ENCODE measurements around the gene MCC. TPM values are rescaled to one million over a fixed set of nuclear protein-coding genes. Genes with fewer than 3 reads are reported as not detected.

Gene MCC
- total RNA-seq, 1 donor from 2014 or later, result 29.4 TPM

GRCh38 chr5:113379936-113380806 is 108.1 kb downstream of the MCC start:
- intact Hi-C loops (cut with DNase I), result loop anchor here (5.0 kb wide), 1 partner anchor 132 kb away; the partner anchor contains the start of gene YTHDC2
- no peak for DNase-seq
- peak; percentile 42 for ATAC-seq (ENCODE audit: poor library complexity)

- no peak for DNase-seq
- intact Hi-C loops (cut with DNase I), result loop anchor here (5.0 kb wide), 1 partner anchor 133 kb away; the partner anchor contains the start of gene YTHDC2
- peak; percentile 62 for ATAC-seq (ENCODE audit: poor library complexity)
These were observed 109.2 kb downstream of the MCC start for GRCh38 chr5:113378959-113379541.

GRCh38 chr5:113378514-113378913 is 109.7 kb downstream of the MCC start:
- intact Hi-C loops (cut with DNase I), result loop anchor here (5.0 kb wide), 1 partner anchor 134 kb away; the partner anchor contains the start of gene YTHDC2
- no peak for DNase-seq
- no peak for ATAC-seq (ENCODE audit: poor library complexity)

- DNase-seq (no peak), ATAC-seq (ENCODE audit: poor library complexity) (no peak)
- intact Hi-C loops (cut with DNase I), result loop anchor here (5.0 kb wide), 1 partner anchor 134 kb away; the partner anchor contains the start of gene YTHDC2
These were observed 110.2 kb downstream of the MCC start for GRCh38 chr5:113378081-113378480.

GRCh38 chr5:113376640-113377039 is 111.6 kb downstream of the MCC start:
- DNase-seq, result no peak
- intact Hi-C loops (cut with DNase I), result loop anchor here (5.0 kb wide), 1 partner anchor 136 kb away; the partner anchor contains the start of gene YTHDC2
- no peak for ATAC-seq (ENCODE audit: poor library complexity)

GRCh38 chr5:113375480-113376060 is 112.7 kb downstream of the MCC start:
- intact Hi-C loops (cut with DNase I), result loop anchor here (5.0 kb wide), 1 partner anchor 137 kb away; the partner anchor contains the start of gene YTHDC2
- DNase-seq (peak; percentile 52), ATAC-seq (ENCODE audit: poor library complexity) (peak; percentile 66)

- ATAC-seq (ENCODE audit: poor library complexity) (no peak), DNase-seq (no peak)
- intact Hi-C loops (cut with DNase I), result no loop called here
These were observed 114.8 kb downstream of the MCC start for GRCh38 chr5:113373426-113373825.

GRCh38 chr5:113371721-113372196 is 116.5 kb downstream of the MCC start:
- ATAC-seq (ENCODE audit: poor library complexity), result peak; percentile 62
- intact Hi-C loops (cut with DNase I), result no loop called here
- no peak for DNase-seq

GRCh38 chr5:113367586-113367985 is 120.7 kb downstream of the MCC start:
- ATAC-seq (ENCODE audit: poor library complexity), result no peak
- intact Hi-C loops (cut with DNase I), result no loop called here
- no peak for DNase-seq

GRCh38 chr5:113364466-113364865 is 123.8 kb downstream of the MCC start:
- intact Hi-C loops (cut with DNase I), result no loop called here
- DNase-seq, result no peak
- no peak for ATAC-seq (ENCODE audit: poor library complexity)

GRCh38 chr5:113361701-113362100 is 126.6 kb downstream of the MCC start:
- ATAC-seq (ENCODE audit: poor library complexity), result no peak
- intact Hi-C loops (cut with DNase I), result no loop called here

GRCh38 chr5:113359419-113359818 is 128.8 kb downstream of the MCC start:
- DNase-seq (no peak), ATAC-seq (ENCODE audit: poor library complexity) (no peak)
- intact Hi-C loops (cut with DNase I), result no loop called here

More at GRCh38 chr5:113361701-113362100, 126.6 kb downstream of the MCC start:
- DNase-seq, result no peak

- DNase-seq (no peak), ATAC-seq (ENCODE audit: poor library complexity) (no peak)
- intact Hi-C loops (cut with DNase I), result no loop called here
These were observed 129.6 kb downstream of the MCC start for GRCh38 chr5:113358696-113359095.

- ATAC-seq (ENCODE audit: poor library complexity) (peak; percentile 71), DNase-seq (no peak)
- intact Hi-C loops (cut with DNase I), result no loop called here
These were observed 130.4 kb downstream of the MCC start for GRCh38 chr5:113357696-113358476.

GRCh38 chr5:113356487-113356886 is 131.8 kb downstream of the MCC start:
- intact Hi-C loops (cut with DNase I), result no loop called here

GRCh38 chr5:113354055-113354454 is 134.2 kb downstream of the MCC start:
- ATAC-seq (ENCODE audit: poor library complexity) (no peak), DNase-seq (no peak)
- intact Hi-C loops (cut with DNase I), result no loop called here

More at GRCh38 chr5:113356487-113356886, 131.8 kb downstream of the MCC start:
- ATAC-seq (ENCODE audit: poor library complexity) (no peak), DNase-seq (no peak)

GRCh38 chr5:113347572-113347971 is 140.7 kb downstream of the MCC start:
- DNase-seq, result no peak
- intact Hi-C loops (cut with DNase I), result no loop called here
- ATAC-seq (ENCODE audit: poor library complexity), result no peak

All from Right ventricle myocardium superior (tissue), 1 donor.